Measurements from ENCODE around the gene RPL22L1. TPM values are rescaled to one million over a fixed set of nuclear protein-coding genes. Genes with fewer than 3 reads are reported as not detected.

Gene RPL22L1
- total and polyA plus RNA-seq, 4 donors, result 19.1 to 82.1 (median 40.6) TPM

- H3K27ac ChIP-seq (ENCODE audit: low read depth in 1 of 2, low read length in 2 of 2), result no peak overlapping the region
- TF ChIP-seq TAF1 (conservative IDR thresholded peaks at IDR 0.05) (no peak), RXRA (IDR thresholded peaks at IDR 0.05) (no peak), ZBTB33 (IDR thresholded peaks at IDR 0.05) (no peak)
- no peaks in the 10 kb centered on the region for H3K36me3 ChIP-seq (ENCODE audit: control insufficient read depth in 4 of 4, insufficient read depth in 3 of 4, low read depth in 1 of 4, low read length in 3 of 4)
- H3K9ac ChIP-seq (ENCODE audit: low read depth in 1 of 2, low read length in 2 of 2), result no peak overlapping the region
- no peaks in the 10 kb centered on the region for H3K9me3 ChIP-seq (ENCODE audit: control insufficient read depth in 4 of 4, low read length in 3 of 4)
- H3K27me3 ChIP-seq (ENCODE audit: control insufficient read depth in 4 of 4, insufficient read depth in 4 of 4, low read length in 3 of 4), result no peaks in the 10 kb centered on the region
- H3K4me1 ChIP-seq (ENCODE audit: control insufficient read depth in 4 of 4, insufficient read depth in 4 of 4, low read length in 3 of 4), result no peaks in the 10 kb centered on the region
- no peak for DNase-seq (ENCODE audit: low spot score)
- 86% methylated on average over 2 of the region's 2 CpGs for WGBS
- H3K4me3 ChIP-seq (ENCODE audit: low read depth in 1 of 3, low read length in 3 of 3), result no peak overlapping the region
Measured at GRCh38 chr3:170876537-170876936, 6.5 kb upstream of the RPL22L1 start.

DNA sequence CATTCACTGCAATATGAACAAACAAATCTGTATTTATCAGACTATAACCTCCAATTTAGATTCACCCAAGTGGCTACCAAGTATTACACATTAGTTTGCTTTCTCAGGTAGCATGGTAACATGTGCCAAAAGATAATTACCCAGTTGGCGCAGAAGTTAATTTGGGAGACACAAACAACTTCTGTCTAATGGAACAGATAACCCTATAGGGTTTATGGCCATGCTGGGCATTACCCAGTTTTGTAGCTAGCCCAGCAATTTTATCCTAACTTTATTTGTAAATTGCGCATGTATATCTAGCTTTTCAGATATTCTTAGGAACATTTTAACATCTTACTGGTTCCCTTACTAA, 780 bp downstream of the RPL22L1 start:
- WGBS, result 18% methylated on average over 2 of the region's 2 CpGs
- TF ChIP-seq TAF1 (conservative IDR thresholded peaks at IDR 0.05) (no peak), RXRA (IDR thresholded peaks at IDR 0.05) (no peak), HNF4A (conservative IDR thresholded peaks at IDR 0.05) (no peak), JUND (IDR thresholded peaks at IDR 0.05) (no peak), FOXA1 (IDR thresholded peaks at IDR 0.05) (no peak), EGR1 (IDR thresholded peaks at IDR 0.05; ENCODE audit: low read depth in 2 of 2) (no peak), GABPA (IDR thresholded peaks at IDR 0.05 in 1 of 2, conservative IDR thresholded peaks at IDR 0.05 in 1 of 2) (no peak)
- TF ChIP-seq, protein P1, sequence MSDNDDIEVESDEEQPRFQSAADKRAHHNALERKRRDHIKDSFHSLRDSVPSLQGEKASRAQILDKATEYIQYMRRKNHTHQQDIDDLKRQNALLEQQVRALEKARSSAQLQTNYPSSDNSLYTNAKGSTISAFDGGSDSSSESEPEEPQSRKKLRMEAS (IDR thresholded peaks at IDR 0.05), result no peak
- TF ChIP-seq, protein P2, sequence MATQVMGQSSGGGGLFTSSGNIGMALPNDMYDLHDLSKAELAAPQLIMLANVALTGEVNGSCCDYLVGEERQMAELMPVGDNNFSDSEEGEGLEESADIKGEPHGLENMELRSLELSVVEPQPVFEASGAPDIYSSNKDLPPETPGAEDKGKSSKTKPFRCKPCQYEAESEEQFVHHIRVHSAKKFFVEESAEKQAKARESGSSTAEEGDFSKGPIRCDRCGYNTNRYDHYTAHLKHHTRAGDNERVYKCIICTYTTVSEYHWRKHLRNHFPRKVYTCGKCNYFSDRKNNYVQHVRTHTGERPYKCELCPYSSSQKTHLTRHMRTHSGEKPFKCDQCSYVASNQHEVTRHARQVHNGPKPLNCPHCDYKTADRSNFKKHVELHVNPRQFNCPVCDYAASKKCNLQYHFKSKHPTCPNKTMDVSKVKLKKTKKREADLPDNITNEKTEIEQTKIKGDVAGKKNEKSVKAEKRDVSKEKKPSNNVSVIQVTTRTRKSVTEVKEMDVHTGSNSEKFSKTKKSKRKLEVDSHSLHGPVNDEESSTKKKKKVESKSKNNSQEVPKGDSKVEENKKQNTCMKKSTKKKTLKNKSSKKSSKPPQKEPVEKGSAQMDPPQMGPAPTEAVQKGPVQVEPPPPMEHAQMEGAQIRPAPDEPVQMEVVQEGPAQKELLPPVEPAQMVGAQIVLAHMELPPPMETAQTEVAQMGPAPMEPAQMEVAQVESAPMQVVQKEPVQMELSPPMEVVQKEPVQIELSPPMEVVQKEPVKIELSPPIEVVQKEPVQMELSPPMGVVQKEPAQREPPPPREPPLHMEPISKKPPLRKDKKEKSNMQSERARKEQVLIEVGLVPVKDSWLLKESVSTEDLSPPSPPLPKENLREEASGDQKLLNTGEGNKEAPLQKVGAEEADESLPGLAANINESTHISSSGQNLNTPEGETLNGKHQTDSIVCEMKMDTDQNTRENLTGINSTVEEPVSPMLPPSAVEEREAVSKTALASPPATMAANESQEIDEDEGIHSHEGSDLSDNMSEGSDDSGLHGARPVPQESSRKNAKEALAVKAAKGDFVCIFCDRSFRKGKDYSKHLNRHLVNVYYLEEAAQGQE (IDR thresholded peaks at IDR 0.05), result no peak
- Histone ChIP-seq H3K9ac (ENCODE audit: low read depth in 1 of 2, low read length in 2 of 2) (peak overlapping the region; percentile 65 to 84), H3K9me3 (ENCODE audit: control insufficient read depth in 4 of 4, low read length in 3 of 4) (no peaks in the 10 kb centered on the region), H3K27me3 (ENCODE audit: control insufficient read depth in 4 of 4, insufficient read depth in 4 of 4, low read length in 3 of 4) (no peaks in the 10 kb centered on the region), H3K27ac (ENCODE audit: low read depth in 1 of 2, low read length in 2 of 2) (peak overlapping the region; percentile 86 to 91), H3K4me1 (ENCODE audit: control insufficient read depth in 4 of 4, insufficient read depth in 4 of 4, low read length in 3 of 4) (peaks cover 3 to 16% (median 8%) of the 10 kb centered on the region in 4 donors), H3K4me3 (ENCODE audit: low read depth in 1 of 3, low read length in 3 of 3) (peak overlapping the region; percentile 80 to 95 (median 92)), H3K36me3 (ENCODE audit: control insufficient read depth in 4 of 4, insufficient read depth in 3 of 4, low read depth in 1 of 4, low read length in 3 of 4) (peaks cover 6 to 28% (median 26%) of the 10 kb centered on the region in 4 donors)
- DNase-seq (ENCODE audit: low spot score), result no peak

DNA sequence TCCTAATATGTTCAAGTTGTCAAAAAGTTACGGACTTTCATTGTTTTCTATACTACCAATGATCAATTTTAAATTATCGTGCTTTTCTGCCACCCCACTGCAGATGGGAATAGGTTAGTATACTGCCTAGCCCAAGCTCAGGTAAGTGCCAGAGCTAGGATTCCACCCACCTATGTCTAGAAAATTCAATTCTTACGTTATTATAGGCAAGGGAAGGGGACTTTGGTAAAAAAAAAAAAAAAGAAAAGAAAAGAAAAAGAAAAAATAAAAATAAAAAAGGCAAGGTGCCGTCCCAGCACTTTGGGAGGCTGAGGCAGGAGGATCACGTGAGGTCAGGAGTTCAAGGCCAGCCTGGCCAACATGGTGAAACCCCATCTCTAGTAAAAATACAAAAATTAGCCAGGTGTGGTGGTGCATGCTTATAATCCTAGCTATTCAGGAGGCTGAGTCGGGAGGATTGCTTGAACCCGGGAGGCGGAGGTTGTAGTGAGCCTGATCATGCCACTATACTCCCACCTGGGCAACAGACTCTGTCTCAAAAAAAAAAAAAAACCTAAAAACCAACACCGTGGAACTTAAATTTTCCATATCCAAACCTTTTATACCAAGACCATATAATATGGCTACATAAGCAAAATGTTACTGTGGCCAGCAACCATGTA, 1.3 kb downstream of the RPL22L1 start:
- Histone ChIP-seq H3K9ac (ENCODE audit: low read depth in 1 of 2, low read length in 2 of 2) (peak overlapping the region; percentile 65 to 84), H3K4me3 (ENCODE audit: low read depth in 1 of 3, low read length in 3 of 3) (peak overlapping the region; percentile 80 to 95 (median 92)), H3K27ac (ENCODE audit: low read depth in 1 of 2, low read length in 2 of 2) (peak overlapping the region; percentile 86 to 91)

More for the DNA sequence above, 1.3 kb downstream of the RPL22L1 start:
- Histone ChIP-seq H3K4me1 (ENCODE audit: control insufficient read depth in 4 of 4, insufficient read depth in 4 of 4, low read length in 3 of 4) (peaks cover 4 to 16% (median 8%) of the 10 kb centered on the region in 4 donors), H3K36me3 (ENCODE audit: control insufficient read depth in 4 of 4, insufficient read depth in 3 of 4, low read depth in 1 of 4, low read length in 3 of 4) (peaks cover 6 to 28% (median 26%) of the 10 kb centered on the region in 4 donors), H3K9me3 (ENCODE audit: control insufficient read depth in 4 of 4, low read length in 3 of 4) (no peaks in the 10 kb centered on the region), H3K27me3 (ENCODE audit: control insufficient read depth in 4 of 4, insufficient read depth in 4 of 4, low read length in 3 of 4) (no peaks in the 10 kb centered on the region)
- 80% methylated on average over 9 of the region's 9 CpGs for WGBS
- DNase-seq (ENCODE audit: low spot score), result no peak
- TF ChIP-seq JUND (IDR thresholded peaks at IDR 0.05) (no peak), RXRA (IDR thresholded peaks at IDR 0.05) (no peak), RAD21 (IDR thresholded peaks at IDR 0.05) (no peak), GABPA (IDR thresholded peaks at IDR 0.05 in 1 of 2, conservative IDR thresholded peaks at IDR 0.05 in 1 of 2) (no peak), HNF4G (IDR thresholded peaks at IDR 0.05) (no peak), NR2F2 (IDR thresholded peaks at IDR 0.05) (no peak), ZBTB33 (IDR thresholded peaks at IDR 0.05) (no peak), ATF3 (IDR thresholded peaks at IDR 0.05) (no peak), HNF4A (conservative IDR thresholded peaks at IDR 0.05) (no peak), SP1 (IDR thresholded peaks at IDR 0.05) (no peak)
- TF ChIP-seq, protein P1 (IDR thresholded peaks at IDR 0.05), result no peak
